Astrocyte of the spinal cord (primary cell): Measurements from ENCODE around the gene NEK3.
"Not testable (repeated sequence)": the region's sequence is repeated elsewhere in the genome, so short reads cannot be mapped to it uniquely, and the experiment has no call there.

Experiments
- DNase-seq: peaks from one replicate; pipeline ENCODE4 v3.0.0; 2011; ENCODE audit warnings: low read depth, low spot score
- H3K4me3 ChIP-seq: 2 replicates; pipeline ENCODE4 v1.5.1; 2011; ENCODE audit warnings: low read depth, mild to moderate bottlenecking, low read length, moderate library complexity
- in situ Hi-C: cut with HindIII; loops from 2 replicates; pipeline ENCODE4 v1.10.0; 2017; ENCODE audit warnings: low sequenced_read_pairs
- TF ChIP-seq, protein P1 (sequence below): IDR thresholded peaks from 2 replicates; pipeline ENCODE4 v1.5.1; 2012; ENCODE audit warnings: low read depth, mild to moderate bottlenecking, low read length, inconsistent platforms

Gene NEK3, protein sequence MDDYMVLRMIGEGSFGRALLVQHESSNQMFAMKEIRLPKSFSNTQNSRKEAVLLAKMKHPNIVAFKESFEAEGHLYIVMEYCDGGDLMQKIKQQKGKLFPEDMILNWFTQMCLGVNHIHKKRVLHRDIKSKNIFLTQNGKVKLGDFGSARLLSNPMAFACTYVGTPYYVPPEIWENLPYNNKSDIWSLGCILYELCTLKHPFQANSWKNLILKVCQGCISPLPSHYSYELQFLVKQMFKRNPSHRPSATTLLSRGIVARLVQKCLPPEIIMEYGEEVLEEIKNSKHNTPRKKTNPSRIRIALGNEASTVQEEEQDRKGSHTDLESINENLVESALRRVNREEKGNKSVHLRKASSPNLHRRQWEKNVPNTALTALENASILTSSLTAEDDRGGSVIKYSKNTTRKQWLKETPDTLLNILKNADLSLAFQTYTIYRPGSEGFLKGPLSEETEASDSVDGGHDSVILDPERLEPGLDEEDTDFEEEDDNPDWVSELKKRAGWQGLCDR

DNA sequence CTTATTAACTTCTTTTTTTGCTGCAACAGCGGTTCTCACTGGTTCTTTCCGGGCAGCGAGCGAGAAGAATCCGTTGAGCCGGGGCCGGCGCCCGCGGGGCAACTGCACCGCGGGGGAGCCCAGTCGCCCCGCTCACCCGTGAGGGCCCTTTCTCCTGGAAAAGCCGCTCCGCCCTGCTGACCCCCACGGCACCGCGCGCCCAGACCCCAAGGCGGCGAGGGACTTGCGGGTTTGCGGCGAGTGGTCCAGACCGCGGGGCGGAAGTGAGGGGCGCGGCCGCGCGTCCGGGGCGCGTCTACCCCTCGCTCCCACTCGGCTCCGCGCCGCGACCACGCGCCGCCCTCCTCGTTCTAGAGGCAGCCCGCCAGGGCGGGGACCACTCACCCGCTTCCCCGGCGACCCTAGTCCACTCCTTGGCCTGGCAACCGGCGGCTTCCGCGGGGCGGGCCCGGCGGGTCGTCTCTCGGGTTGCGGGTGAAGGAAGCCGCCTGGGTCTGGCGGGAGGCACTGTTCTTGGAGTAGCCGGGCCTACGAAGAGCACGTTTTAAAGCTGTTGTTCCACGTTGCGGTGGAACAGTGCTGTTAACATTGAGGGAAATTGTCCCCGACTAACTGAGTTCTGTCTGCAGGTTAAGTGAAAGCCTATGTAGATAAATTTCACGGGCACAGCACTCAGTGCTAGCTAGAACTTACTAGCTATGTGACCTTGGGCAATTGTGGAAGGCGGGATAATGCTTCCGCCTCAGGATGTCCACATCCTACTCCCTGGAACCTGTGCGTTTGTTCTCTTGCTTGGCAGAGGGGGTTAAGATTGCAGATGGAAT lies at the start of gene NEK3:
Gene NEK3, minus strand, starts transcription at position 439 of the 824 bp plus-strand sequence. CDS start 3,406 bp downstream, outside the sequence.
- in situ Hi-C loops, result no loop called here
- H3K4me3 ChIP-seq, result peak within 1 kb of the TSS; percentile 71
- peak; percentile 73 for DNase-seq
- TF ChIP-seq, protein P1, sequence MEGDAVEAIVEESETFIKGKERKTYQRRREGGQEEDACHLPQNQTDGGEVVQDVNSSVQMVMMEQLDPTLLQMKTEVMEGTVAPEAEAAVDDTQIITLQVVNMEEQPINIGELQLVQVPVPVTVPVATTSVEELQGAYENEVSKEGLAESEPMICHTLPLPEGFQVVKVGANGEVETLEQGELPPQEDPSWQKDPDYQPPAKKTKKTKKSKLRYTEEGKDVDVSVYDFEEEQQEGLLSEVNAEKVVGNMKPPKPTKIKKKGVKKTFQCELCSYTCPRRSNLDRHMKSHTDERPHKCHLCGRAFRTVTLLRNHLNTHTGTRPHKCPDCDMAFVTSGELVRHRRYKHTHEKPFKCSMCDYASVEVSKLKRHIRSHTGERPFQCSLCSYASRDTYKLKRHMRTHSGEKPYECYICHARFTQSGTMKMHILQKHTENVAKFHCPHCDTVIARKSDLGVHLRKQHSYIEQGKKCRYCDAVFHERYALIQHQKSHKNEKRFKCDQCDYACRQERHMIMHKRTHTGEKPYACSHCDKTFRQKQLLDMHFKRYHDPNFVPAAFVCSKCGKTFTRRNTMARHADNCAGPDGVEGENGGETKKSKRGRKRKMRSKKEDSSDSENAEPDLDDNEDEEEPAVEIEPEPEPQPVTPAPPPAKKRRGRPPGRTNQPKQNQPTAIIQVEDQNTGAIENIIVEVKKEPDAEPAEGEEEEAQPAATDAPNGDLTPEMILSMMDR, result no peak

DNA sequence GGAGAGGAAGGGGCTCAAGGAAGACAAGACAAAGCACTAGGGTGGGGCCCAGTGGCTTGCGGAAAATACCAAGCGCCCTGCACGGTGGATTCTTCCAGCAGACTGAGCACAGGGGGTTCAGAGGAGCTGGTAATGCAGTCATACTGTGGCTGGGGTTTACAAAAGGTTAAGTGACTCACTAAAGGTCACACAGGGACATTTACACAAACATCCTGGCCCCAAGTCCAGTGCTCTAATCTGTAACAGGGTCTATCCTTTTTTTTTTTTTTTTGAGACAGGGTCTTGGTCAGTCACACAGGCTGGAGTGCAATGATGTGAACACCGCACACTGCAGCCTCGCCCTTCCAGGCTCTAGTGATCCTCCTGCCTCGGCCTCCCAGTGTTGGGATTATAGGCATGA lies 49.0 kb upstream of the NEK3 start:
- H3K4me3 ChIP-seq, in situ Hi-C loops, DNase-seq: not testable (repeated sequence)

DNA sequence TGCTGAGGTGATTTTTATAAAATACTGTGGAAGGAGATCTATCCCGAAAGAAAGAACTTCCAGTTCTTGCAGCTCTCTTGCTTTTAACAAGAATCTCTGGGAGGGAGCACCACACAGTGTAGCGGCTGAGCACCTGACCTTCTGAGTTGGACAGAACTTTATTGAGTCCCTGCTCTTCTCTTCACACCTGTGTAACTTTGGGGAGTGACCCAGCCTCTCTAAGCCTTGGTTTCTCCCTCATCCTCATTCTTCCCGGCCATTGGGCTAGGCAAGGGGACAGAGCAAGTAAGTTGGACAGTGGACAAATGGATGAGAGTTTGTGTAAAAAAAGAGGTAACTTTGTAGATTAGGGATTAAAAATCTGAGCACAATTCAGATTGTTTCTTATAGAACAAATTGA lies 48.5 kb upstream of the NEK3 start:
- DNase-seq, in situ Hi-C loops, H3K4me3 ChIP-seq: not testable (repeated sequence)

DNA sequence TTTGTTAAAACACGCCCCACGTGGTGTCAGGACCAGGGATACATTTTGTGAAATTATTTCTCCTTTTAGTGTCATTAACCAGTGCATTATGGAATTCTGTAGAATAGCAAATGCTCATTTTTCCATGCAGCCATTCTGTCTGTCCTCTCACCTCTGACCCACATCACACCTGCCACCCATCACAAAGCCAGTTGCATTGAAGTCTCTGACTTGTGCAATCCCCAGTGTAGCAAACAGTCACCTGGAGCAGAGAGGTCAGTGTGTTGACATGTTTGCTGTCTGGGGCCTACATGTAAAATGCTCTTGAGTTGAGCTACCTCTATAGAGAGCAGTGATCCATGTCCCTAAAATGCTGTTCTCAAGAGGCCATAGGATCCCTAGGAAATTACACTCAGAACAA lies 47.9 kb upstream of the NEK3 start:
- H3K4me3 ChIP-seq, DNase-seq, in situ Hi-C loops: not testable (repeated sequence)

DNA sequence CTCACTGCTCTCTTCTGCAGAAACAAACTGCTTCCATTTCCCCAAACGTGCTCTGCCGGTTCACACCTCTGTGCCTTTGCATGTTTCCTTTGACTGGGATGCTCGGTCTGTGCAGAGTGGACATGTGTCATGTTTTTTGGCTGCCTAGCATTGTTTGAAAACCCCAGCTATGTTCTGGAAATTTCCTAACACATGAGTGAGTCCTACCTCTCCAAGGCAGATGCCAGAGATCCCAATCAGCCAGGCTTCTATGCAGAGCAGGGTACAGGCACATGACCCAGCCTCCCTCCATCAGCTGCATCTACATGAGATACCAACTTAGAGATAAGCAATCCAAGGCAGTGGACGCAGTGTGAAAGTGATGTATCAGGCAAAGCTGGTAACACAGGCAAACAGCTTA lies 45.1 kb upstream of the NEK3 start:
- H3K4me3 ChIP-seq, in situ Hi-C loops, DNase-seq: not testable (repeated sequence)

DNA sequence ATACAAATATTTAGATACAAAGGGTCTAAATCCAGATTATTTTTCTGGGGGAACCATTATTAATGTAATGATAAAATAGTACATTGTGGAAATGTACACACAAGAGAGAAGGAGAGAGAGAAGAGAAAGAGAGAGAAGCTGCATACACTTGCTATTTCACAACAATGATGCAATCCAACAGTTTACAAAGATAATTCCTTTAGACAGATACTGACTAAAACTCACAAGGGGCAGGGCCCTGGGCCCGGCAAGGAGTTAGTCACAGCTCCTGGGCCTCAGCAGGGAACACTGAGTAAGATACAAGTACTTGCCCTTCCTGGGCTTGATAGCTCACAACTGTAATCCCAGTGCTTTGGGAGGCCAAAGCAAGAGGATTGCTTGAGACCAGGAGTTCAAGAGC lies 44.5 kb upstream of the NEK3 start:
- H3K4me3 ChIP-seq, in situ Hi-C loops: not testable (repeated sequence)
- DNase-seq, result peak; percentile 81

DNA sequence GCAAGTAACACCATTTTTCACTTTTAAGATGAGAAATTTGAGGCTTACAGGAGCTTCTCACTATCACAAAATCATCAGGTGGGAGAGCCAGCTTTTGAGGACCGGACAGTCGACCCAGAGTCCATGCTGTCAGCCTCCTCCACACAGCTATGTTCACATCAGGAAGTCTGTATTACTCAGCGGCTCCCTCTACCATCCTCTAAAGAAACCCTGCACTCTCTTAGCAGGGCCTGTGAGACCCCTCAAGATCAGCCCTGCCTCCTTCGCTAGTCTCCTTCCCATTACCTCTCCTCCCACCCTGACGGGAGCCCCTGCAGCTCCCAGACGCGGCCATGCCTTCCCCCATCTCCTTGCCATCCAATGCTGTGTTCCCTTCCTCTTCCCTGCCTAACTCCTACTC lies 43.1 kb upstream of the NEK3 start:
- H3K4me3 ChIP-seq, in situ Hi-C loops, DNase-seq: not testable (repeated sequence)

DNA sequence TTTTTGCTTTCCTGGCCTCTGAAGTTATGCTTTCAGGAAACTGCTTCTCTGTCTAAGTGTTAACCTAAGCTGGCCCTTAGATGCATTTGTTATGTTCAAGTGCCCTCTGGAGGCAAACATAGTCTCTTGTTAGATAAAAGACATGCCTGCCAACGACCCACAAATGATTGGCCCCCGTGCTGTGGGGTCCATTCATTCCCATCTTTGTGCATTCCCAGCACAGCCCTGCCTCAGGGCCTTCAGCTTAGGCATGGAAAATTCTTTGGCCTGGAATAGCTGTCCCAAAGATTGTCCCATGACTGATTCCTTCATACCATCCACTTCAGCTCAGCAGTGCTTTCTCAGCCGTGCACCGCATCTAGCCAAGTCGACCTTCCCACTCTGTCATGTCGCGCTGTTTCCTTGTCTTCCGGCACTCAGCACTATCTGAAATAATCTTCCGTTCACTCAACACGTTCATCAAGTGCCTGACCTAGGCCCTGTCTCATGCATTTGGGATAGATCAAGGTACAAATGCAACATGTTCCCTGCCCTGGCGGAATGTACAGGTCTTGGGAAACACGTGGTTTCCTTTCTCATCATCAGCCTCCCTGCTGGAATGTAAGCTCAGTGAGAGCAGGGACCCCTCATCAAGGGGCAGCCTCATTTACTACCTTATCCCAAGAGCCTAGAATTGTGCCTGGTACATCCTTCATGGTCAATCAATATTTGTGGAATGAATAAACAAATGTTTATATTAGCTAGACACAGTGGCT lies 42.2 kb upstream of the NEK3 start:
- in situ Hi-C loops, H3K4me3 ChIP-seq: not testable (repeated sequence)
- TF ChIP-seq, protein P1, result peak; percentile 36
- DNase-seq, result peak; percentile 58

DNA sequence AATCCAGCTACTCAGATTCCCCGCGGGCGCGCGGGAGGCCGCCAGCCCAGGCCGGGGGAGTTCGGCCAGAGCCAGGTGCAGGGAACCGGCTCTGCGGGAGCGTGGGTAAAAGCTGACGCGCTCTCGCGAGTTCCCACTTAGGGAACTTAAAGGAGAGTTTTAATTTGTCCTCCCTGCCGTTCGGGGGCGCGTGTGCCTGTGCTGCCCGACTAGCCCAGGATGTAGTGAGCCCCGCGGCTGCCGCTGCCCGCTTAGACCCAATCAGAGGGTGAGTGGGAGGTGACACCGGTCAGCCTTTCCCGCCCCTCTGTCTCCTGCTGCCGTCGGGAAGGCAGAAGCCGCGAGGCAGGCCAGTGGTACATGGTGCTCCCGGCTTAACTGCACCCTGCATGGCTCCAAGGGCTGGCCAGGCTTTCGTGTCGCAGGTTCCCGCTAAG lies 36.0 kb upstream of the NEK3 start:
- peak; percentile 81 for DNase-seq
- peak overlapping the region; percentile 67 for H3K4me3 ChIP-seq
- in situ Hi-C loops, result no loop called here
- TF ChIP-seq, protein P1, result no peak
